GM12891 (cell line): ENCODE results near the gene SPOCD1.
A peak's percentile ranks its signal among the peaks of the same experiment; 100 is the strongest.

Source experiments
- DNase-seq: peaks from one replicate; pipeline ENCODE4 v3.0.0; 2011; ENCODE audit warnings: low spot score; ENCODE audit not compliant: insufficient read length
- FAIRE-seq: peaks from 2 replicates; lab custom pipeline; 2011; peaks lifted over from hg19 to GRCh38; lab: Jason Lieb, UNC
- PAX5 ChIP-seq: IDR thresholded peaks from 2 replicates; pipeline ENCODE4 v1.6.1; 2011; ENCODE audit warnings: low read length, moderate library complexity, mild to moderate bottlenecking; ENCODE audit not compliant: insufficient read depth, severe bottlenecking
- POLR2A ChIP-seq: IDR thresholded peaks from 2 replicates; pipeline ENCODE4 v1.6.1; 2011; ENCODE audit warnings: low read depth, low read length, control low read depth
- POLR2AphosphoS5 ChIP-seq: IDR thresholded peaks from 2 replicates; pipeline ENCODE4 v1.6.1; 2011; ENCODE audit warnings: low read depth, low read length, control low read depth
- POU2F2 ChIP-seq: IDR thresholded peaks from 2 replicates; pipeline ENCODE4 v1.6.1; 2011; ENCODE audit warnings: low read depth, mild to moderate bottlenecking, control low read depth, low read length, moderate library complexity
- SPI1 ChIP-seq: IDR thresholded peaks from 2 replicates; pipeline ENCODE4 v1.6.1; 2011; ENCODE audit warnings: low read depth, low read length, control low read depth
- TAF1 ChIP-seq: IDR thresholded peaks from 2 replicates; pipeline ENCODE4 v1.6.1; 2011; ENCODE audit warnings: low read depth, low read length, control low read depth

Gene SPOCD1

GRCh38 chr1:31795096-31795675 lies 20.6 kb downstream of the SPOCD1 start:
- FAIRE-seq = no peak
- TF ChIP-seq SPI1 (no peak), PAX5 (no peak), TAF1 (no peak), POLR2AphosphoS5 (no peak), POU2F2 (no peak), POLR2A (no peak)
- no peak for DNase-seq

GRCh38 chr1:31793586-31794285 lies 22.1 kb downstream of the SPOCD1 start:
- FAIRE-seq (no peak), DNase-seq (no peak)
- TF ChIP-seq POLR2A = no peak
- TF ChIP-seq TAF1 = no peak
- no peak for TF ChIP-seq PAX5
- no peak for TF ChIP-seq POU2F2
- TF ChIP-seq SPI1 = no peak
- no peak for TF ChIP-seq POLR2AphosphoS5

GRCh38 chr1:31793086-31793485 lies 22.7 kb downstream of the SPOCD1 start:
- no peak for TF ChIP-seq PAX5
- no peak for TF ChIP-seq POLR2A
- TF ChIP-seq SPI1 = no peak
- no peak for TF ChIP-seq POU2F2
- no peak for TF ChIP-seq TAF1
- TF ChIP-seq POLR2AphosphoS5 = no peak
- DNase-seq (no peak), FAIRE-seq (no peak)

DNA sequence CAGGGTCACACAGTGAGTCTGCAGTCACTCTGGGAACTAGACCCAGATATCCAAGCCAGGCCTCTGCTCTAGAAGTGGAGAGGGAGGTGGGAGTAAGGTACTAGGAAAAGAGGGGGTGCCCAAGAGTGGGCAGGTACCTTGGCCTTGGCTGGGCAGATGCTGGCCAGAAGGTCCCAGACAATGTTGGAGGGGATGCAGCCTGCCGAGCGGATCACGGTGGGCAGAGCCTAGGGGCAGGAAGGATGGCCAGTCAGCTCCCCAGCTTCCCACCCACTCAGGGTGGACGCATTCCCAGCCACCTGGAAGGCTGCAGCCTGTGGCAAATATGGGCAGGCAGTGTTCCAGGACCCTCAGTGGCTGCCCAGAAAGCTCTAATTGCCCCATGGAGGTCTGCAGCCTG lies 23.3 kb downstream of the SPOCD1 start:
- TF ChIP-seq TAF1 (no peak), POU2F2 (no peak), PAX5 (no peak), POLR2A (no peak)
- no peak for FAIRE-seq
- no peak for DNase-seq

GRCh38 chr1:31792116-31792515 lies 23.7 kb downstream of the SPOCD1 start:
- no peak for TF ChIP-seq POLR2A
- TF ChIP-seq SPI1 = no peak
- TF ChIP-seq PAX5 = no peak
- TF ChIP-seq POU2F2 = no peak
- TF ChIP-seq TAF1 = no peak
- no peak for TF ChIP-seq POLR2AphosphoS5
- FAIRE-seq = no peak
- DNase-seq = no peak

DNA sequence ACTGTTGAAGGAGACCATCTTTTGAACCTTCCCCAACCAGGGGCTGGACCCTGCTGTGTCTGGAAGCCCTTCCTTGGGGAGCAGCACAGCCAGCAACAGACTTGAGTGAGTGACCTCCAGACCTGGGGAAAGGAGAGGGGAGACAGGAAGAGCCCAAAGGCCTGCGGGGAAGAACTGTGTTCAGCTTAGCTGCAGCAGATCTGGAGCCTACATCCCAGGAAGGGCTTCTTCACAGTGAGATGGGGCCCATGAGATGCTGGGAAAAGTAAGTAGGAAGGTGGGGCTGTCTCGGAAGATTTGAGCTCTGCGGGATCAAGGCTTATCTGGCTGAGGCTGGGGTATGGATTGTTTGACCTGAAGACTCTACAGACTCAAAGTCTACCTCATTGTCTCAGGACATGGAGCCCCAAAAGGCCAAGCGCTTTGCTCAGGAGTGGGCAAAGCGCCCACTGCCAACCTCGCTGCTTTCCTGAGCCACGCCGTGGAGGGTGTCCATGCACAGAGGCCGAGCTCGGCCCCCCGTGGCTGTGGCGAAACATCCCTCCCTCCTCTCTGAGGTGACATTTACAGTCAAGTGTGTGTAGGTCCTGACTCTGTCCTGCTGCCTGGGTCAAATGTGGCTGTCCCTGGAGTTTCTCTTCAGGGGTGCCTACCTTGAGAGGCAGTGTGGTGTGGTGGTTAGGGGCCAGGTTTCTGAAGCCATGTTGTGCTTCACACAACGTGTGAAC lies 24.5 kb downstream of the SPOCD1 start:
- TF ChIP-seq TAF1 (no peak), POLR2AphosphoS5 (no peak), SPI1 (no peak), POLR2A (no peak), POU2F2 (no peak), PAX5 (no peak)
- DNase-seq = no peak
- no peak for FAIRE-seq

DNA sequence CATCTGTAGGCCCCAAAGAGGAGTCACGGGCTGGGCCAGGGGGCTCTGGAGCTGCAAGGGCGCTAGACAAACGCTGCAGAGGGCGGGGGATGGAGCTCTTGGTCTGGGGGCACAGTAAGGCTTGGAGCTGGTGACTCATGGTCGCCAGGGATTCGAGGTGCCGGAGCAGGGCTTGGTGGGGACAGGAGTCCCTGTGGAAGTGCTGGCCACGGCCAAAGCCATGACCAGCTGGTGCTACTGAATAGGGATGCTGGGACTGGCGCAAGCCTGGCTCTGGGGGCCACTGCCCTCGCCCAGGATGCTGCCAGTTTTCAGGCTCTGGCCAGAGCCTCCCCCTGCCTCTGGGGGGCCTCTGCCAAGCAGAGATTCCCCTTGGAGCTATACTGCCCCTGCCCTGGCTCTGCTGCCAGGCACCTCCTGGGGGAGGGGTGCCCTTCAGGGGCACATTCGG lies 25.2 kb downstream of the SPOCD1 start:
- TF ChIP-seq PAX5 = no peak
- TF ChIP-seq TAF1 = no peak
- no peak for TF ChIP-seq SPI1
- TF ChIP-seq POLR2A = no peak
- no peak for TF ChIP-seq POU2F2
- no peak for TF ChIP-seq POLR2AphosphoS5
- FAIRE-seq (no peak), DNase-seq (no peak)

DNA sequence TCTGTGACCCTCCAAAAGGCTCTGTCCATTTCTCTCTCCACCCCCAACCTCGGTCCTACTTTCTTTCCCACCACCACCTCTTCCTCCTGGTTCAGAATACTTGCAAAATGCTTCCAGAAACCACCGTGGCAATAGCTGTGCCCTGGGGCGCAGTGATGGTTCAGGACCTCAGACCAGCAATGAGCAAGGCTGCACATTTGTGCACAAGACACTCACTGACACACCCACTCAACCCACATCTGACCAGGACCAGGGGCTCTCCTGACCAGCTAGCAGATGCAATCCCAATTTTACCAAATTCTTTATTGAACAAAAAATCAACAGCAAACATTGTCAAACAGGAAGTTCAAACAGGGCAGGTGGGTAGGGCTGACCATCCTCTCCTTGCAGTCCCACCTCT lies 25.7 kb downstream of the SPOCD1 start:
- TF ChIP-seq SPI1 (no peak), POU2F2 (no peak), TAF1 (no peak), POLR2AphosphoS5 (no peak), POLR2A (no peak), PAX5 (no peak)
- FAIRE-seq (no peak), DNase-seq (no peak)

DNA sequence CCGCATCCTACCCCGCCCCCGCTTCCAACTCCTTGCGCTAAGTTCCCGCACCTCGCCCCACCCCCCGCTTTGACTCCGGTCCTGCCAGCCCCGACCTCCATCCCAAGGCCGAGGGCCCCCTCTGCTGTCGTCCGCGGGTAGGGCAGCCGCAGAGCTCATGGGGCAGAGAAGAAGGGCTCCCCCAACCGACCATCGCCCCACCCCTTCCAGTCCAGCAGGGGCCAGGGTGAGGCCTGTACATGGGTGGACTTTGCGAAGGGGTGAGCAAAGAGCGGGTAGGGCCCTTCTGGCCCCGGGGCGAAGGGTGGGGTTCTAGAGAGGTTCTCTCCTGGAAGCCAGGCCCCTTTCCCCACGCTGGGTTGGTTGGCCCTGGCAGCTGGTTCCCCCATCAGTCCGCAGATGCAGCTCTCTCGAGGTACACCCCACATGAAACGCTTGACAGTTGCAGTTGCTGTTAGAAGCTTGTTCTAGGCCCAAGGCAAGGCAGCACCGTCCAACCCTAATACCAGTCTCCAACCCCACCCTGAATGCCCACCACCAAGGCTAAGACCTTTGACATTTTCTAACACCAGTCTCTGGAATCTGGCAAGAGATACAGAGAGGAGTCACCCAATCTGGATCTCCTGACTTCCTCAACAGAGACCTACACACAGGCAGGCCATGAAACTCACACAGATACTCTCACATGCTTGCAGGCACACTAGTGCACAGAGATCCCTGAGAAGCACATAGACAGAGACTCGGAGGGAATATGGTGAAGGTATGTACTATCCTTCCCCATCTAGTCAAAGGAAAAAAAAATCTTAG lies 26.4 kb downstream of the SPOCD1 start:
- DNase-seq (peak; percentile 99), FAIRE-seq (no peak)
- TF ChIP-seq PAX5 (no peak), POLR2A (no peak)

DNA sequence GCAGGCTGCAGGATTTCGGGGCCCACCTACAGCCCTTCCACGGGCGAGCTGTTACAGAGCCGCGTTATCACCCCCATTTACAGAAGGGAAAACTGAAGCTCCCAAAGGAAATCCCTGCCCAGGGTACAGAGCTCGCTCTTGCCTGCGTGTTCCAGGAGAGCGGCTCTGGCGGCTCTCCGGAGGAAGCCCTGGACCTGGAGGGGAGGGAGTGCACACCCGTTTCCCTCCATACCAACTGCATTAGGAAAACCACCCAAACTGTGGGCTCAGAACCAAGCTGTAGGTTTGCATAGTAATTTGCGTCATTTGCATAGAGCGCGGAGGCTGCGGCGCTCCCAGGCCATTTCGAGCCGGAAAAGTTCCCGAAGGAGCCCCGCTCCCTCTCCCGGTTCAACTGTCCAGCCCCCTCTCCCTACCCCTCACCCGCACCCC lies 27.0 kb downstream of the SPOCD1 start:
- peak; percentile 91 for TF ChIP-seq POU2F2
- no peak for TF ChIP-seq TAF1
- FAIRE-seq (no peak), DNase-seq (no peak)
